GM12865 (cell line): Measurements from ENCODE around the gene KANK2.

Experiments
- DNase-seq: peaks from one replicate; pipeline ENCODE4 v3.0.0; 2010; ENCODE audit warnings: low read depth
- H3K4me3 ChIP-seq: 2 replicates; pipeline ENCODE4 v1.5.1; 2011; ENCODE audit warnings: mild to moderate bottlenecking, low read depth, low read length, control low read depth
- CTCF ChIP-seq: IDR thresholded peaks from 2 replicates; pipeline ENCODE4 v1.5.1; 2011; ENCODE audit warnings: low read length, control low read depth, low read depth, inconsistent platforms; ENCODE audit not compliant: insufficient read depth; ENCODE audit errors: missing control alignments

The KANK2 gene

GRCh38 chr19:11225172-11225571 is 27.8 kb upstream of the KANK2 start:
- no peak overlapping the region for H3K4me3 ChIP-seq
- TF ChIP-seq CTCF, result no peak
- no peak for DNase-seq

GRCh38 chr19:11224429-11224828 is 27.1 kb upstream of the KANK2 start:
- no peak for TF ChIP-seq CTCF
- DNase-seq, result no peak
- no peak overlapping the region for H3K4me3 ChIP-seq

GRCh38 chr19:11223200-11223599 is 25.9 kb upstream of the KANK2 start:
- DNase-seq, result no peak

GRCh38 chr19:11221082-11221598 is 23.8 kb upstream of the KANK2 start:
- no peak overlapping the region for H3K4me3 ChIP-seq
- TF ChIP-seq CTCF, result no peak
- DNase-seq, result no peak

More at GRCh38 chr19:11223200-11223599, 25.9 kb upstream of the KANK2 start:
- H3K4me3 ChIP-seq, result no peak overlapping the region
- no peak for TF ChIP-seq CTCF

- TF ChIP-seq CTCF, result no peak
- no peak overlapping the region for H3K4me3 ChIP-seq
- no peak for DNase-seq
Observed at GRCh38 chr19:11214387-11214786, 17.0 kb upstream of the KANK2 start.

- H3K4me3 ChIP-seq, result no peak overlapping the region
- TF ChIP-seq CTCF, result no peak
- no peak for DNase-seq
Observed at GRCh38 chr19:11210656-11210928, 13.2 kb upstream of the KANK2 start.

GRCh38 chr19:11209839-11210655 is 12.7 kb upstream of the KANK2 start:
- no peak for TF ChIP-seq CTCF
- no peak for DNase-seq
- H3K4me3 ChIP-seq, result no peak overlapping the region
